ENCODE results near the gene UAP1L1. TPM values are rescaled to one million over a fixed set of nuclear protein-coding genes. Genes with fewer than 3 reads are reported as not detected.

UAP1L1 gene
- total and polyA plus RNA-seq, 2 experiments from 2014 or later = 2.5 to 8.1 TPM

- no peak for TF ChIP-seq CTCF (conservative IDR thresholded peaks at IDR 0.05; ENCODE audit: low read depth in 2 of 2)
Observed at GRCh38 chr9:137082222-137082924, 5.1 kb downstream of the UAP1L1 start (continued).

- Histone ChIP-seq H3K79me2 (replicated peaks; ENCODE audit: insufficient read depth) (no peaks in the 10 kb centered on the region), H3K4me1 (ENCODE audit: insufficient read depth) (peaks cover 9% of the 10 kb centered on the region), H3K27ac (ENCODE audit: low read depth) (no peak overlapping the region), H3K27me3 (ENCODE audit: insufficient read depth) (peaks cover 27% of the 10 kb centered on the region), H2AFZ (no peak overlapping the region), H3K9me2 (ENCODE audit: insufficient read depth) (no peaks in the 10 kb centered on the region), H3K4me2 (no peak overlapping the region), H4K20me1 (replicated peaks; ENCODE audit: insufficient read depth) (0 out of 2 replicates have a peak, but pooled peaks cover 6% of the 10 kb centered on the region), H3K4me3 (no peak overlapping the region), H3K36me3 (ENCODE audit: insufficient read depth) (no peaks in the 10 kb centered on the region), H3F3A (replicated peaks; ENCODE audit: low read depth) (peaks cover 27% of the 10 kb centered on the region)
- H3K36me3 Mint-ChIP-seq (ENCODE audit: low read depth) = no peaks in the 10 kb centered on the region; the same call in 2 of the 3 replicates
- H3K4me3 Mint-ChIP-seq = no peak overlapping the region
- peaks cover 4% of the 10 kb centered on the region; the same call in 1 of the 3 replicates for H3K9me3 Mint-ChIP-seq
- H3K4me1 Mint-ChIP-seq = peaks cover 12% of the 10 kb centered on the region
- DNase-seq (ENCODE audit: low spot score) (no peak), ATAC-seq (no peak)
- no peak overlapping the region for H3K27ac Mint-ChIP-seq
- TF ChIP-seq ZNF462 (CRISPR knock-in tag; IDR thresholded peaks at IDR 0.05) (no peak), ZNF331 (CRISPR knock-in tag; IDR thresholded peaks at IDR 0.05; ENCODE audit: low read depth) (no peak), REST (IDR thresholded peaks at IDR 0.05; ENCODE audit: unreplicated experiment) (no peak)
- H3K27me3 Mint-ChIP-seq (ENCODE audit: insufficient read depth, low read depth, poor library complexity) = peaks cover 36% of the 10 kb centered on the region
Observed at GRCh38 chr9:137082925-137083290, 5.6 kb downstream of the UAP1L1 start.

Measured in GM23338 (cell line).